GM21737 (cell line): ENCODE measurements around the gene WDHD1.
"Not testable (repeated sequence)": the region's sequence is repeated elsewhere in the genome, so short reads cannot be mapped to it uniquely, and the experiment has no call there.

ENCODE experiments used
- ATAC-seq: cut with Tn5 transposase; IDR thresholded peaks from one replicate; pipeline ENCODE4 v1.9.1; 2021; ENCODE audit warnings: mild to moderate bottlenecking, moderate library complexity; ENCODE audit not compliant: unreplicated experiment

Gene WDHD1

GRCh38 chr14:55047301-55048053, 20.6 kb upstream of the WDHD1 start:
- ATAC-seq: no peak

GRCh38 chr14:55045087-55045486, 18.2 kb upstream of the WDHD1 start:
- ATAC-seq: no peak

- ATAC-seq: no peak
Observed at GRCh38 chr14:55043528-55043927, 16.6 kb upstream of the WDHD1 start.

- ATAC-seq: no peak
Observed at GRCh38 chr14:55038708-55039107, 11.8 kb upstream of the WDHD1 start.

- not testable (repeated sequence) for ATAC-seq
Observed at GRCh38 chr14:55037995-55038394, 11.1 kb upstream of the WDHD1 start.

GRCh38 chr14:55031190-55031589, 4.3 kb upstream of the WDHD1 start:
- no peak for ATAC-seq

GRCh38 chr14:55028476-55028875, 1.6 kb upstream of the WDHD1 start:
- no peak for ATAC-seq

- no peak for ATAC-seq
Observed at GRCh38 chr14:55028066-55028465, 1.2 kb upstream of the WDHD1 start.

GRCh38 chr14:55026441-55026792, 482 bp downstream of the WDHD1 start:
- ATAC-seq: no peak

- ATAC-seq: no peak
Observed at GRCh38 chr14:55025948-55026347, 951 bp downstream of the WDHD1 start.

GRCh38 chr14:55024365-55024764, 2.5 kb downstream of the WDHD1 start:
- not testable (repeated sequence) for ATAC-seq

- ATAC-seq: no peak
Observed at GRCh38 chr14:55019968-55020554, 6.8 kb downstream of the WDHD1 start.

- no peak for ATAC-seq
Observed at GRCh38 chr14:55015006-55015405, 11.9 kb downstream of the WDHD1 start.

- ATAC-seq: no peak
Observed at GRCh38 chr14:55005071-55005470, 21.8 kb downstream of the WDHD1 start.

GRCh38 chr14:55000381-55000780, 26.5 kb downstream of the WDHD1 start:
- ATAC-seq: no peak

- no peak for ATAC-seq
Observed at GRCh38 chr14:54985156-54985555, 41.7 kb downstream of the WDHD1 start.

GRCh38 chr14:54981698-54982097, 45.2 kb downstream of the WDHD1 start:
- ATAC-seq: no peak

- no peak for ATAC-seq
Observed at GRCh38 chr14:54979039-54979438, 47.9 kb downstream of the WDHD1 start.

GRCh38 chr14:54976316-54976715, 50.6 kb downstream of the WDHD1 start:
- no peak for ATAC-seq

- no peak for ATAC-seq
Observed at GRCh38 chr14:54975856-54976255, 51.0 kb downstream of the WDHD1 start.

GRCh38 chr14:54974788-54975414, 52.0 kb downstream of the WDHD1 start:
- no peak for ATAC-seq

- ATAC-seq: no peak
Observed at GRCh38 chr14:54967496-54967895, 59.4 kb downstream of the WDHD1 start.
